GM12874 (cell line): ENCODE results near the gene NUP210.

ENCODE experiments used
- TF ChIP-seq, protein P1 (sequence below): IDR thresholded peaks from 2 replicates; pipeline ENCODE4 v1.5.1; 2011; ENCODE audit warnings: low read depth, mild to moderate bottlenecking, control low read depth, low read length, moderate library complexity; ENCODE audit not compliant: insufficient read depth

NUP210 gene

DNA sequence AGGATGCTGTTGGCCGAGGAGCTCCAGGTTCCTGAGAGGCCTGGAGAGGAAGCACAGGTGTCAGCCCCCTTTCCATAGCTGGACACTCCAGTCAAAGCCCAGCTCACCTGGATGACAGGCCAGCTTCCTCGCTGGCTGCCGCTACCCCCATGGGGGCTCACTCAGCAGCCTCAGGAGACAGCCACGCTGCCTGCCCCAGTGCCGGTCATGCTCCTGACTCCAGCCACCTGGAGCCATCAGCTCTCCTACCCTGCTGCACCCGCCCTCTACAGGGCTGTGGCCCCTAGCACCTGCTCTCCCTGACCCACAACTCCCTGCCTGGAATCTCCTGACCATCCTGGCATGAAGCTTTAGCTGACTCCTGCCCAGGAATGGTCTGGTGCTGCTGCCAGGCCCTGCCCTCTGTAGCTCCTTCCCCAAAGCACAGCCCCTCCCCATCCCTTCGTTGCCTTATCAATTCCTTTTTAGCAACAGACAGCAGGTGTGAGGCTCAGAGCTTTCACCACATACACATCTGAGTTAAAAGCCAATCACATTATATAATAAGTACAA is 94.2 kb downstream of the NUP210 start:
- TF ChIP-seq, protein P1, sequence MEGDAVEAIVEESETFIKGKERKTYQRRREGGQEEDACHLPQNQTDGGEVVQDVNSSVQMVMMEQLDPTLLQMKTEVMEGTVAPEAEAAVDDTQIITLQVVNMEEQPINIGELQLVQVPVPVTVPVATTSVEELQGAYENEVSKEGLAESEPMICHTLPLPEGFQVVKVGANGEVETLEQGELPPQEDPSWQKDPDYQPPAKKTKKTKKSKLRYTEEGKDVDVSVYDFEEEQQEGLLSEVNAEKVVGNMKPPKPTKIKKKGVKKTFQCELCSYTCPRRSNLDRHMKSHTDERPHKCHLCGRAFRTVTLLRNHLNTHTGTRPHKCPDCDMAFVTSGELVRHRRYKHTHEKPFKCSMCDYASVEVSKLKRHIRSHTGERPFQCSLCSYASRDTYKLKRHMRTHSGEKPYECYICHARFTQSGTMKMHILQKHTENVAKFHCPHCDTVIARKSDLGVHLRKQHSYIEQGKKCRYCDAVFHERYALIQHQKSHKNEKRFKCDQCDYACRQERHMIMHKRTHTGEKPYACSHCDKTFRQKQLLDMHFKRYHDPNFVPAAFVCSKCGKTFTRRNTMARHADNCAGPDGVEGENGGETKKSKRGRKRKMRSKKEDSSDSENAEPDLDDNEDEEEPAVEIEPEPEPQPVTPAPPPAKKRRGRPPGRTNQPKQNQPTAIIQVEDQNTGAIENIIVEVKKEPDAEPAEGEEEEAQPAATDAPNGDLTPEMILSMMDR = no peak

DNA sequence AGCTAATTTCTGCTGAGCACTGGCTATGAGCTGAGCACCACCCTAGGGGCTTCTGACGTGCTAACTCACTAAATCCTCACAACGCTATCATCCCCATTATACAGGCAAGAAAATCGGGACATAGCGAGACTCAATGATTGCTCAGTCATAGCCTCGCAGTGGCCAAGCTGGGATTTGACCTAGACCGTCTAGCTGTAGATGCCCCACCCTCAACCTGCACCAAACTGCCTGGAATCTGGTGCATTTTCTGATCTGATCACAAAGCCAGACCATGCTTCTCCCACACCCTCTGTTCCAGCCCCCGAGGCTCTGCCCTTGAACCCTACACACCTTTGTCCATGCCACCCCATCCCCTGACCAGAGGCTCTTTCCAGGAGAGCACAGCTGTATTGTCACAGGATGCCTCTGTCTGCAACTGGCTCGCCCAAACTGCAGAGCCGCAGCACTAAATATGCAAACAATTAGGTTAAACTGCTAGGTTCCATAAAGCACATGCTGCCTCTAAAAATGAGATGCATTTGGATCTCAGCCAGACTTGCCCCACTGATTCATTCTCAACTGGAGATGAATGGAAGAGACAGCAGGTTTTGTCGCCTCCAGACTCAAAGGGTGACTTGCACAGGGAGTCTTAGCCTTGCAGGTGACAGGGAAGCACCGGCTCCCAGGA is 95.2 kb downstream of the NUP210 start:
- TF ChIP-seq, protein P1 = no peak

DNA sequence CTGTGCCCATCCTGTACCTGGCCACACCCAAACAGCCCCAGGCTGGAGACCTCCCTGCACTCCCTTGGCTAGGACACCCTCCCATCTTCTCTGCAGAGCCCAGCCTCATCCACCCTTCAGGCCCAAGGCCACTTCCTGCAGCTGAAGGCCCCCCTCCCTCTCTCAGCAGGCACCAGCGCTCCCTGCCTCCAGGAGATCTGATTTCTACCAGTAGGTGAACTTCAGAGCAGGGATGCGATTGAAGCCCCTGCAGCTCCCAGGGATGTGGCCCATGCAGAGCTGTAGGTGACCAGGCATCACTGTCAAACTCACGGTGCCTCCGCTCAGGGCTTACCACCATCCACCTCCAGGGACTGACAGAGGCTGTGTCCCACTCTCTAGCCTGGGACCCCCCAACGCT is 96.3 kb downstream of the NUP210 start:
- TF ChIP-seq, protein P1 = no peak

DNA sequence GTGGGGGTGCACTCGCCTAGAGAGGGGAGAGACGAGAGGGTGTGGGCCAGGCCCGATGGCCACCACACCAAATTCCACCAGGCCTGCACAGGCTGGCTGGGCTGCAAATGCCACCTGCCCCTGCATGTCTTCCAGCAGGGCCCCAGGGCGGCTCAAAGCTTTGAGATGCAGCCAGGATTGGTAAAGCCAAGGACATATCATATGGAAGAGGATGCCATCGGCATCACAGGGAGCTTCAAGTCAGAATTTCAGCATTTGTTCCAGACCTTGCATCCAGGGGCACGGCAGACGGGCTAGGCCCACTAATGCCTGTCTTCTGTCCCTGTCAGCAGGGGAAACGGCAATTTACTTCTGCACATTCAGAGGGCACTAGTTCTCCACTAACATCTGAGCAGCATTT is 97.8 kb downstream of the NUP210 start:
- TF ChIP-seq, protein P1 = no peak

DNA sequence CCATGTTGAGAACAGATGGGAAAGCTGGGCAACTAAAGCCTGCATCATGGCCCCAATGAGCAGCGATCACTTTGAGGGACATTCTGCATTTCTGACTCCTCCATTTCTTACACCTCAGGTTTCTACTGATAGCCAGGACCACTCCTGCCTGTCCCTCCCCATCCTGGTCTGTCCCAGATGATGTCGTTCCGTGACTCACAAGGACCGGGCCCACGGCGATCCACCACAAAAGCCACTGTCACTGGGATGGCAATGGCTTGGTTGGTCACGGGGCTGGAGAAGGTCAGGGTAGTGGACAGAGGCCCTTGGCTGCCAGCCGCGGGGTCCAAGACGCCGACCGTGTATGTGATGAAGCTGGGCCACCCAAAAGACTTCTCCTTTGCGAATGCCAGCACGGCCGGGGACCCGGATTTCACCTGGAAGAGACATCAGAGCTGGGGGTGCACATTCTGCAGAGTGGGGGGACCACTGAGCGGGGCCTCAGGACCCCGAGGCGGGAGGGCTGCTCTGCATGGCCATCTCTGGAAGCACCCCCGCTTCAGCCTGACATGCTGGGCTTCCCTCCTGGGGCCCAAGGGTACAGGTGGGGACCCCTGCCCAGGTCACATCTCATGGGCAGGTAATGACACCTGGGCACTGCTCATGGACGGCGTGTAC is 100.4 kb downstream of the NUP210 start:
- TF ChIP-seq, protein P1 = no peak

DNA sequence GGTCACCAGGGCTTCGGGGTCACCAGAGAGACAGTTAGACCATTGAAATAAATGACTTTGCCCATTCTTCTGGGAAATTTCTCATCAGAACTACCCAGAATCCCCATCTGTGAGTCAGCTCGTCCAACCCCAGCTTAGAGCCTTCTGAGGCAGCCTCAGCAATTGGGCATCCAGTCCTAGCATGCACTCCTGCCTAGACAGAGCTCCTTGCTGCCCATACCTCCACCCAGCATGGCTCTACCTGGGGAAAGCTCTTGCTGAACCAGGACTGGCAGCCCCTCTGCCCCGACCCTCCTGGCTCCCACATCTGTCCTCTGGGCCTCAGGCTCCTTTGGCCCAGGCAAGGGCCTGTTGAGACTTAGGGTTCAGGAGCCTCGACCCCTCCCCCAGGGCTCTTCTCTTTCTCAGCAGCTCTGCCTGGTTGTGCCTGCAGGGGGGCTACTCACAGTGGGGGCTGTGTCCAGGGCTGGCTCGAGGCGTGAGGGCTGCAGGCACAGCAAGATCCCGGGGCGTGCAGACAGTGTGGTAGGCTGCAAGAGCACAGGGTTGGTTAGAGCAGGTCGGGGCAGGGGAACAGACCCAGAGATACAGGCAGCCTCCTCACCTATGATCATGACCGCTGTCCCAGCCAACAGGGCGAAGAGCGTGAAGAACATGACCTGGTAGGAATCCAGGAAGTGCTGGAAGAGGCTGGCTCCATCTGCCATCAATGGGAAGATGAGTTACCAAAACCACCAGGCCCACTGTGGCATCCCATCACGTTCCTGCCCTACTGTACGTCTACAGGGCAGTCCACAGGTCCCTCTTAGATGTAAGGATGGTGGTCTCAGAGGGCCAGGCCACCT is 101.3 kb downstream of the NUP210 start:
- TF ChIP-seq, protein P1 = no peak
